GM12878 (cell line): ENCODE measurements around the gene LHFPL2. TPM values are rescaled to one million over a fixed set of nuclear protein-coding genes. Genes with fewer than 3 reads are reported as not detected.
A peak's percentile ranks its signal among the peaks of the same experiment; 100 is the strongest.

Source experiments
- ATAC-seq: fragments of 200-7000 bp; cut with Tn5 transposase; 3 replicates; pipeline ENCODE4 v1.9.1; 2020; ENCODE audit warnings: mild to moderate bottlenecking, moderate library complexity
- BruUV-seq: library from RNA; stranded (reverse); fragments of 400-500 nt; replicated peaks from 2 replicates; lab custom pipeline; 2021; lab: Mats Ljungman, UMichigan
- CTCF ChIA-PET: fragments of 300-600 bp; sonication (Branson Sonifier 250); formaldehyde crosslinking; extraction: SDS; loops from one replicate; lab custom pipeline; 2021; ENCODE audit warnings: inconsistent platforms; lab: Yijun Ruan, JAX
- POLR2A ChIA-PET: fragments of 350-600 bp; formaldehyde crosslinking; extraction: SDS; loops from one replicate; lab custom pipeline; 2021; ENCODE audit warnings: inconsistent platforms; lab: Charles Lee
- RAD21 ChIA-PET: fragments of 300-600 bp; sonication (Branson Sonifier 250); formaldehyde crosslinking; loops from one replicate; lab custom pipeline; 2023; ENCODE audit warnings: antibody characterized with exemption; ENCODE audit not compliant: unreplicated experiment; lab: Charles Lee
- SMC1A ChIA-PET: fragments of 300-600 bp; sonication (Branson Sonifier 250); formaldehyde crosslinking; loops from one replicate; lab custom pipeline; 2023; ENCODE audit not compliant: unreplicated experiment, uncharacterized antibody; lab: Charles Lee
- DNase-seq: peaks from one replicate; pipeline ENCODE4 v3.0.0-alpha.2; 2011; ENCODE audit warnings: low read depth, low spot score
- FAIRE-seq: peaks from 3 replicates; lab custom pipeline; 2011; peaks lifted over from hg19 to GRCh38; lab: Jason Lieb, UNC
- H2AFZ ChIP-seq: 2 replicates; pipeline ENCODE4 v1.6.0; 2011; ENCODE audit warnings: low read depth, low read length, control low read depth; ENCODE audit not compliant: control insufficient read depth
- H3K27ac ChIP-seq: 2 replicates; pipeline ENCODE4 v1.5.1; 2011; ENCODE audit warnings: control low read depth; ENCODE audit not compliant: control insufficient read depth, insufficient read depth
- H3K27me3 ChIP-seq, 2 experiments: replicated peaks in 1 of 2; 2 replicates each; pipeline versions ENCODE4 v1.6.0 to v1.6.1; 2011; ENCODE audit warnings: low read length in 1 of 2; ENCODE audit not compliant: control insufficient read depth in 2 of 2, insufficient read depth in 2 of 2
- H3K36me3 ChIP-seq, 2 experiments: 2 replicates each; pipeline ENCODE4 v1.5.1; 2011; ENCODE audit warnings: low read length in 1 of 2; ENCODE audit not compliant: control insufficient read depth in 2 of 2, insufficient read depth in 2 of 2
- H3K4me1 ChIP-seq: 2 replicates; pipeline ENCODE4 v1.6.1; 2011; ENCODE audit warnings: mild to moderate bottlenecking, low read length, moderate library complexity, mixed read lengths; ENCODE audit not compliant: control insufficient read depth, insufficient read depth
- H3K4me2 ChIP-seq: 2 replicates; pipeline ENCODE4 v1.6.0; 2011; ENCODE audit warnings: control low read depth; ENCODE audit not compliant: control insufficient read depth, insufficient read depth
- H3K4me3 ChIP-seq: fragments of 200-600 bp; sonication (generic); 2 replicates; pipeline ENCODE4 v1.5.1; 2016
- H3K79me2 ChIP-seq: 2 replicates; pipeline ENCODE4 v1.6.0; 2011; ENCODE audit warnings: low read length; ENCODE audit not compliant: control insufficient read depth, insufficient read depth
- H3K9ac ChIP-seq: 2 replicates; pipeline ENCODE4 v1.8.0; 2011; ENCODE audit warnings: low read length, control low read depth, mixed read lengths; ENCODE audit not compliant: control insufficient read depth, insufficient read depth
- H3K9me3 ChIP-seq: replicated peaks from 3 replicates; pipeline ENCODE4 v1.5.1; 2011; ENCODE audit warnings: mild to moderate bottlenecking, low read length; ENCODE audit not compliant: control insufficient read depth, insufficient read depth
- H4K20me1 ChIP-seq: 2 replicates; pipeline ENCODE4 v1.6.0; 2011; ENCODE audit not compliant: control insufficient read depth, insufficient read depth
- CREM ChIP-seq: IDR thresholded peaks from 2 replicates; pipeline ENCODE4 v1.6.1; 2014; ENCODE audit warnings: antibody characterized with exemption, low read depth
- GABPA ChIP-seq: IDR thresholded peaks from 2 replicates; pipeline ENCODE4 v1.6.1; 2014; ENCODE audit warnings: antibody characterized with exemption, low read depth, mild to moderate bottlenecking, inconsistent platforms
- JUND ChIP-seq: IDR thresholded peaks from 2 replicates; pipeline ENCODE4 v1.6.1; 2012; ENCODE audit warnings: low read depth, mild to moderate bottlenecking, low read length, improper control_type of control experiment, moderate library complexity
- MEF2A ChIP-seq: IDR thresholded peaks from 2 replicates; pipeline ENCODE4 v1.6.1; 2011; ENCODE audit warnings: low read depth, mild to moderate bottlenecking, low read length, moderate library complexity; ENCODE audit not compliant: insufficient read depth
- NR2F1 ChIP-seq: fragments of 450-650 bp; conservative IDR thresholded peaks from 2 replicates; pipeline ENCODE4 v1.6.1; 2017; ENCODE audit warnings: mild to moderate bottlenecking
- RCOR1 ChIP-seq: conservative IDR thresholded peaks from 2 replicates; pipeline ENCODE4 v1.6.1; 2012; ENCODE audit warnings: low read depth, low read length, improper control_type of control experiment
- SPI1 ChIP-seq: IDR thresholded peaks from 2 replicates; pipeline ENCODE4 v1.6.1; 2011; ENCODE audit warnings: low read depth, mild to moderate bottlenecking, low read length, moderate library complexity, borderline replicate concordance; ENCODE audit not compliant: insufficient read depth
- SUZ12 ChIP-seq: fragments of 200-600 bp; sonication (generic); IDR thresholded peaks from one replicate; pipeline ENCODE4 v1.6.1; 2018; ENCODE audit warnings: antibody characterized with exemption, mild to moderate bottlenecking; ENCODE audit not compliant: unreplicated experiment
- ZBED1 ChIP-seq: IDR thresholded peaks from 2 replicates; pipeline ENCODE4 v1.6.1; 2016; ENCODE audit warnings: borderline replicate concordance
- WGBS: methylation state at CpG from one replicate; pipeline ENCODE4 v1.1.6; 2016; ENCODE audit warnings: low lambda C conversion rate; ENCODE audit not compliant: insufficient replicate concordance, insufficient coverage; ENCODE audit errors: missing lambda C conversion rate; 5-methylcytosine and 5-hydroxymethylcytosine counted together
- in situ Hi-C: fragments of 300-500 bp; cut with MboI; formaldehyde crosslinking; loops from 9 replicates; pipeline ENCODE4 v1.14.3; 2018; ENCODE audit warnings: mixed read lengths
- intact Hi-C: fragments of 100-400 bp; cut with micrococcal nuclease; formaldehyde crosslinking; loops from one replicate; pipeline ENCODE4 v1.14.2; 2022; ENCODE audit not compliant: unreplicated experiment
- polyA plus RNA-seq, 11 experiments: library from polyadenylated mRNA; depleted of rRNA in 4 of 11; unstranded in 6 of 11; stranded (reverse) in 5 of 11; fragments of >200 nt; fragmentation: Nextera tagmentation in 4 of 11; fragmentation: Illumina TruSeq in 1 of 11; extraction: Ambion mirVana in 4 of 11; extraction: Trizol in 1 of 11; gene quantifications; 1 replicate in 1 of 11; 2 replicates in 10 of 11; pipeline versions ENCODE4 v1.2.1 to v1.2.3, GENCODE V29; 2011 to 2016; ENCODE audit warnings: inconsistent platforms in 2 of 11, missing spikeins in 2 of 11, low read depth in 1 of 11
- total RNA-seq, 4 experiments: library from RNA; depleted of rRNA in 3 of 4; stranded (reverse); fragments of >200 nt in 3 of 4; fragmentation: Illumina TruSeq in 1 of 4; extraction: Trizol in 1 of 4; gene quantifications; 2 replicates each; pipeline versions ENCODE4 v1.2.1 to v1.2.3, GENCODE V29; 2013 to 2021
- TF ChIP-seq, protein P1 (sequence below): fragments of 450-650 bp; IDR thresholded peaks from 2 replicates; pipeline ENCODE4 v1.6.1; 2018; ENCODE audit warnings: borderline replicate concordance, mild to moderate bottlenecking; ENCODE audit not compliant: partially characterized antibody

LHFPL2 gene
- total and polyA plus RNA-seq, 10 of the 15 experiments (the other 5 are each of a cell fraction or from before 2014, with no cell fraction given) = 4.1 to 21.8 (median 12.5) TPM

DNA sequence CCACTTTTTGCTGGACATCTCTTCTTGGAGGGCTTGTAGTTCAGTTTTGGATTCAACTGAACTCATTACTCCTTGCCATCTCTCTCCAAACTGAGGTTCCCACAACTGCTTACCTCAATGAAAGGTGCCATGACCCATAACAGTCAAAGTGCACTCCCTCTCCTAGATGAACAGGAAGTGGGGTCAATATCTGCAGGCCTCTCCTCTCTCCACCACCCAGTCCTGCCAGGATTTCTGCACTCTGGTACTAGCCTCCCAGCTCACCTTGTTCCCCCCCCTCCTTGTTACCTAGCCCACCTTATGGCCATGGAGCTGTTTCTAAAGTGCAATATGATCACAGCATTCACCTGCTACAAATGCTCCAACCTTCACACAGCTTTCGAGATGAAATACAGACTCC, 5.9 kb downstream of the LHFPL2 start:
- no peak for ATAC-seq
- Histone ChIP-seq H3K9ac (no peak overlapping the region), H2AFZ (no peak overlapping the region), H3K27me3 (no peaks in the 10 kb centered on the region), H4K20me1 (no peaks in the 10 kb centered on the region), H3K4me2 (peak overlapping the region; percentile 3), H3K4me3 (no peak overlapping the region), H3K79me2 (peaks cover 40% of the 10 kb centered on the region), H3K9me3 (no peaks in the 10 kb centered on the region), H3K4me1 (peaks cover 19% of the 10 kb centered on the region), H3K27ac (no peak overlapping the region), H3K36me3 (no peaks in the 10 kb centered on the region; a peak in 1 of 4 replicates)
- ChIA-PET POLR2A (interaction anchor here (1.0 to 3.1 kb wide), 6 partner anchors 10 to 122 kb away, joined by 3 to 11 read pairs (median 4); no protein-coding TSS in a partner anchor), CTCF (interaction anchor here (0.6 to 2.2 kb wide), 5 partner anchors 9 to 888 kb away, joined by 3 to 8 read pairs (median 3); no protein-coding TSS in a partner anchor), RAD21 (interaction anchor here (1.0 to 1.9 kb wide), 8 partner anchors 10 to 115 kb away, joined by 3 to 9 read pairs (median 4); no protein-coding TSS in a partner anchor), SMC1A (interaction anchor here (0.6 to 7.8 kb wide), 23 partner anchors 10 to 379 kb away, joined by 3 to 50 read pairs (median 5); no protein-coding TSS in a partner anchor)
- no peak for DNase-seq
- 94% methylated on average over 1 of the region's 1 CpG for WGBS
- intact Hi-C loops = loop anchor here (5.0 to 10.0 kb wide), 4 partner anchors 70 to 332 kb away; no protein-coding TSS in a partner anchor
- in situ Hi-C loops = no loop called here
- TF ChIP-seq MEF2A = no peak
- no peak for TF ChIP-seq JUND
- no peak for TF ChIP-seq ZBED1
- no peak for TF ChIP-seq CREM
- no peak for TF ChIP-seq GABPA
- TF ChIP-seq, protein P1, sequence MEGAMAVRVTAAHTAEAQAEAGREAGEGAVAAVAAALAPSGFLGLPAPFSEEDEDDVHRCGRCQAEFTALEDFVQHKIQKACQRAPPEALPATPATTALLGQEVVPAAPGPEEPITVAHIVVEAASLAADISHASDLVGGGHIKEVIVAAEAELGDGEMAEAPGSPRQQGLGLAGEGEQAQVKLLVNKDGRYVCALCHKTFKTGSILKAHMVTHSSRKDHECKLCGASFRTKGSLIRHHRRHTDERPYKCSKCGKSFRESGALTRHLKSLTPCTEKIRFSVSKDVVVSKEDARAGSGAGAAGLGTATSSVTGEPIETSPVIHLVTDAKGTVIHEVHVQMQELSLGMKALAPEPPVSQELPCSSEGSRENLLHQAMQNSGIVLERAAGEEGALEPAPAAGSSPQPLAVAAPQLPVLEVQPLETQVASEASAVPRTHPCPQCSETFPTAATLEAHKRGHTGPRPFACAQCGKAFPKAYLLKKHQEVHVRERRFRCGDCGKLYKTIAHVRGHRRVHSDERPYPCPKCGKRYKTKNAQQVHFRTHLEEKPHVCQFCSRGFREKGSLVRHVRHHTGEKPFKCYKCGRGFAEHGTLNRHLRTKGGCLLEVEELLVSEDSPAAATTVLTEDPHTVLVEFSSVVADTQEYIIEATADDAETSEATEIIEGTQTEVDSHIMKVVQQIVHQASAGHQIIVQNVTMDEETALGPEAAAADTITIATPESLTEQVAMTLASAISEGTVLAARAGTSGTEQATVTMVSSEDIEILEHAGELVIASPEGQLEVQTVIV = no peak
- TF ChIP-seq NR2F1 = 0 out of 2 replicates have a peak, but pooled peaks have one; percentile 19
- TF ChIP-seq SPI1 = peak; percentile 5; the same call in 1 of the 2 replicates
- no peak for TF ChIP-seq RCOR1
- TF ChIP-seq SUZ12 = no peak
- BruUV-seq = no TSS peak
- FAIRE-seq = no peak
